SK-N-SH (cell line): ENCODE data around the gene SH3TC1. TPM values are rescaled to one million over a fixed set of nuclear protein-coding genes. Genes with fewer than 3 reads are reported as not detected.

Source experiments
- CTCF ChIA-PET: fragments of 300-600, 350-600 bp; formaldehyde crosslinking; extraction: SDS; loops from one replicate; lab custom pipeline; 2021; lab: Yijun Ruan, JAX
- POLR2A ChIA-PET: fragments of 350-600 bp; sonication (Branson Sonifier 250); formaldehyde crosslinking; extraction: SDS; loops from one replicate; lab custom pipeline; 2020; ENCODE audit warnings: antibody characterized with exemption, inconsistent platforms; lab: Yijun Ruan, JAX
- DNase-seq: peaks from one replicate; pipeline ENCODE4 v3.0.0; 2012
- H2AFZ ChIP-seq: fragments of 200-600 bp; sonication (generic); 2 replicates; pipeline ENCODE4 v1.8.1; 2016; ENCODE audit warnings: antibody characterized with exemption, mild to moderate bottlenecking, low read depth
- H3F3A ChIP-seq: fragments of 200-600 bp; sonication (generic); replicated peaks from 2 replicates; pipeline ENCODE3; 2016; ENCODE audit warnings: antibody characterized with exemption, mild to moderate bottlenecking; ENCODE audit not compliant: insufficient read depth
- H3K27ac ChIP-seq, 2 experiments: fragments of 200-500 bp in 1 of 2; fragments of 200-600 bp in 1 of 2; sonication (Bioruptor generic) in 1 of 2; sonication (generic), shearing (Covaris generic) in 1 of 2; 2 replicates each; pipeline versions ENCODE4 v1.5.1 to v1.6.1; 2014 to 2016; ENCODE audit warnings: low read depth in 2 of 2, inconsistent platforms in 1 of 2, low read length in 1 of 2, mild to moderate bottlenecking in 1 of 2, mixed read lengths in 1 of 2
- H3K27me3 ChIP-seq: fragments of 200-600 bp; sonication (generic), shearing (Covaris generic); 2 replicates; pipeline ENCODE4 v1.6.1; 2016; ENCODE audit warnings: mixed run types; ENCODE audit not compliant: insufficient read depth
- H3K36me3 ChIP-seq, 2 experiments: fragments of 200-500 bp in 1 of 2; fragments of 200-600 bp in 1 of 2; sonication (Bioruptor generic) in 1 of 2; sonication (generic) in 1 of 2; replicated peaks in 1 of 2; 2 replicates each; pipeline versions ENCODE3 to v1.5.1; 2014 to 2016; ENCODE audit warnings: low read length in 1 of 2, mild to moderate bottlenecking in 1 of 2; ENCODE audit not compliant: insufficient read depth in 2 of 2, control insufficient read depth in 1 of 2
- H3K4me1 ChIP-seq, 2 experiments: fragments of 200-500 bp in 1 of 2; fragments of 200-600 bp in 1 of 2; sonication (Bioruptor generic) in 1 of 2; sonication (generic), shearing (Covaris generic) in 1 of 2; 2 replicates each; pipeline versions ENCODE4 v1.5.1 to v1.6.1; 2014 to 2016; ENCODE audit warnings: low read depth in 1 of 2, low read length in 1 of 2, mixed run types in 1 of 2; ENCODE audit not compliant: insufficient read depth in 2 of 2, control insufficient read depth in 1 of 2
- H3K4me2 ChIP-seq: fragments of 200-600 bp; sonication (generic), shearing (Covaris generic); 2 replicates; pipeline ENCODE4 v1.6.1; 2017; ENCODE audit warnings: mixed run types
- H3K4me3 ChIP-seq, 2 experiments: fragments of 200-500 bp in 1 of 2; fragments of 200-600 bp in 1 of 2; sonication (Bioruptor generic) in 1 of 2; sonication (generic), shearing (Covaris generic) in 1 of 2; 2 replicates each; pipeline versions ENCODE4 v1.5.1 to v1.8.1; 2014 to 2016; ENCODE audit warnings: low read depth in 2 of 2, inconsistent platforms in 1 of 2, low read length in 1 of 2, mild to moderate bottlenecking in 1 of 2, mixed read lengths in 1 of 2, moderate library complexity in 1 of 2
- H3K79me2 ChIP-seq: fragments of 200-600 bp; sonication (generic); 2 replicates; pipeline ENCODE4 v1.8.1; 2017; ENCODE audit warnings: mild to moderate bottlenecking; ENCODE audit not compliant: insufficient read depth
- H3K9ac ChIP-seq: fragments of 200-600 bp; sonication (generic); 2 replicates; pipeline ENCODE4 v1.6.1; 2017; ENCODE audit warnings: mixed run types
- H3K9me2 ChIP-seq: fragments of 200-600 bp; sonication (generic); 2 replicates; pipeline ENCODE4 v1.6.1; 2017; ENCODE audit warnings: mixed run types
- H3K9me3 ChIP-seq: fragments of 200-600 bp; sonication (generic); 2 replicates; pipeline ENCODE4 v1.6.1; 2017; ENCODE audit warnings: mixed run types, mild to moderate bottlenecking, moderate library complexity
- H4K20me1 ChIP-seq: fragments of 200-600 bp; sonication (generic); 2 replicates; pipeline ENCODE4 v1.6.1; 2017; ENCODE audit warnings: mild to moderate bottlenecking, mixed run types; ENCODE audit not compliant: insufficient read depth
- FOXM1 ChIP-seq: IDR thresholded peaks from 2 replicates; pipeline ENCODE4 v1.4.0; 2012; ENCODE audit warnings: low read depth, mild to moderate bottlenecking
- GABPA ChIP-seq: IDR thresholded peaks from 2 replicates; pipeline ENCODE4 v1.4.0; 2012; ENCODE audit warnings: low read depth, mild to moderate bottlenecking
- GATA2 ChIP-seq: sonication (generic); formaldehyde crosslinking; IDR thresholded peaks from 2 replicates; pipeline ENCODE4 v1.5.0; 2020; ENCODE audit warnings: mild to moderate bottlenecking, missing genetic modification reagents
- JUND ChIP-seq: IDR thresholded peaks from 2 replicates; pipeline ENCODE4 v1.4.0; 2012
- NRF1 ChIP-seq: IDR thresholded peaks from 2 replicates; pipeline ENCODE4 v1.6.1; 2012; ENCODE audit warnings: low read depth, mild to moderate bottlenecking, low read length
- RAD21 ChIP-seq: IDR thresholded peaks from 2 replicates; pipeline ENCODE4 v1.6.1; 2012; ENCODE audit warnings: mild to moderate bottlenecking, low read length
- RXRA ChIP-seq: IDR thresholded peaks from 2 replicates; pipeline ENCODE4 v1.4.0; 2012; ENCODE audit warnings: low read depth, mild to moderate bottlenecking, borderline replicate concordance
- SIN3A ChIP-seq: IDR thresholded peaks from 2 replicates; pipeline ENCODE4 v1.6.1; 2012; ENCODE audit warnings: low read depth, mild to moderate bottlenecking, low read length, moderate library complexity, borderline replicate concordance
- SMC3 ChIP-seq: IDR thresholded peaks from 2 replicates; pipeline ENCODE4 v1.6.1; 2012; ENCODE audit warnings: low read depth, low read length, improper control_type of control experiment
- WGBS: methylation state at CpG from one replicate; pipeline ENCODE4 v1.1.6; 2017; ENCODE audit warnings: low lambda C conversion rate; 5-methylcytosine and 5-hydroxymethylcytosine counted together
- polyA plus RNA-seq, 3 experiments: library from polyadenylated mRNA; depleted of rRNA; stranded (reverse); fragments of >200 nt; gene quantifications; 2 replicates each; pipeline ENCODE4 v1.2.3, GENCODE V29; 2012
- TF ChIP-seq, protein P1 (sequence below): fragments of 200-600 bp; sonication (generic); IDR thresholded peaks from 2 replicates; pipeline ENCODE4 v1.6.1; 2017; ENCODE audit warnings: antibody characterized with exemption, mild to moderate bottlenecking, moderate library complexity

SH3TC1 gene
- polyA plus RNA-seq, 1 of the 3 experiments (the other 2 are of a cell fraction), result 2.7 TPM

DNA sequence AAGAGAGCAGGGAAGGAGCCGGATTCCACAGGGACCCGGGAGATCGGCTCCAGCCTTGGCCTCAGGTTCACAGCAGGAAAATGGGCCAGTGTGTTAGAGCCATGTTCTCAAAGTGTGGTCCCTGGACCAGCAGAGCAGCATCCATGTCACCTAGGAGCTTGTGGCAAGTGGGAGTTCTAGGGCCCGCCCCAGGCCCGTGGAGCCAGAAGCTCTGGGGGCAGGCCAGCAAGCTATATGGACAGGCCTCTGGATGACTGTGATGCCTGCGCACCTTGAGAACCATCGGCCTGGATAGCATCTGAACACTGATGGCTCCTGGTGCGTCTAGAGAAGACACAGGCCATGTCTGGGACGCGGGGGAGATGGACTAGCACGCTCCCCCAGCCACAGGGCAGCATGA lies 33.7 kb downstream of the SH3TC1 start (continued):
- TF ChIP-seq JUND (no peak), GATA2 (CRISPR knock-in tag) (no peak)

DNA sequence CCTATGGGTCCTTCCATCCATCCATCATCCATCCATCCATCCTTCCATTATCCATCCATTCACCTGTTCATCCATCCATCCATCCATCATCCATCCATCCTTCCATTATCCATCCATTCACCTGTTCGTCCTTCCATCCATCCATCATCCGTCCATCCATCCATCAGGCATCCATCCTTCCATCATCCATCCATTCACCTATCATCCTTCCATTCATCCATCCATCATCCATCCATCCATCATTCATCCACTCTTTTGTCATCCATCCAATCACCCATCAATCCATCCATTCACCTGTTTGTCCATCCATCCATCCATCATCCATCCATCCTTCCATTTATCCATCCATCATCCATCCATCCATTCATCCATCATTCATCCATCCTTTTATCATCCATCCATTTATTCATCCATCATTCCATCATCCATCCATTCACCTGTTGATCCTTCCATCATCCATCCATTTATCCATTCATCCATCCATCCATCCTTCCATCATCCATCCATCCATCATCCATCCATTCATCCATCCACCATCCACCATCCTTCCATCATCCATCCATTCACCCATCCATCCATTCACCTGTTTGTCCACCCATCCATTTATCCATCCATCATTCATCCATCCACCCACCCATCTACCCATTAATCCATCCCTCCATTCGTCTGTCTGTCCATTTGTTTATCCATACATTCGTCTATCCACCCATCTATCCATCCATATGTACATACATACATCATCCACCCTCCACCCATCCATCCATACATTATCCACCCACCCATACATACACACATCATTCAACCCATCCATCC lies 34.8 kb downstream of the SH3TC1 start:
- no peaks in the 10 kb centered on the region for H4K20me1 ChIP-seq
- H3K79me2 ChIP-seq, result no peaks in the 10 kb centered on the region
- no peak overlapping the region for H3K9ac ChIP-seq
- no peak overlapping the region for H2AFZ ChIP-seq
- no peaks in the 10 kb centered on the region for H3F3A ChIP-seq
- H3K9me3 ChIP-seq, result no peaks in the 10 kb centered on the region
- POLR2A ChIA-PET, result no interaction called here
- CTCF ChIA-PET, result no interaction called here
- H3K27ac ChIP-seq, result no peak overlapping the region
- WGBS, result 71% methylated on average over 4 of the region's 4 CpGs
- H3K27me3 ChIP-seq, result no peaks in the 10 kb centered on the region
- H3K4me3 ChIP-seq, result no peak overlapping the region
- no peak overlapping the region for H3K4me2 ChIP-seq
- DNase-seq, result no peak
- peaks cover 0 to 14% of the 10 kb centered on the region in 2 experiments; a peak in 1 of 4 replicates for H3K4me1 ChIP-seq
- TF ChIP-seq RXRA, result no peak
- TF ChIP-seq, protein P1, sequence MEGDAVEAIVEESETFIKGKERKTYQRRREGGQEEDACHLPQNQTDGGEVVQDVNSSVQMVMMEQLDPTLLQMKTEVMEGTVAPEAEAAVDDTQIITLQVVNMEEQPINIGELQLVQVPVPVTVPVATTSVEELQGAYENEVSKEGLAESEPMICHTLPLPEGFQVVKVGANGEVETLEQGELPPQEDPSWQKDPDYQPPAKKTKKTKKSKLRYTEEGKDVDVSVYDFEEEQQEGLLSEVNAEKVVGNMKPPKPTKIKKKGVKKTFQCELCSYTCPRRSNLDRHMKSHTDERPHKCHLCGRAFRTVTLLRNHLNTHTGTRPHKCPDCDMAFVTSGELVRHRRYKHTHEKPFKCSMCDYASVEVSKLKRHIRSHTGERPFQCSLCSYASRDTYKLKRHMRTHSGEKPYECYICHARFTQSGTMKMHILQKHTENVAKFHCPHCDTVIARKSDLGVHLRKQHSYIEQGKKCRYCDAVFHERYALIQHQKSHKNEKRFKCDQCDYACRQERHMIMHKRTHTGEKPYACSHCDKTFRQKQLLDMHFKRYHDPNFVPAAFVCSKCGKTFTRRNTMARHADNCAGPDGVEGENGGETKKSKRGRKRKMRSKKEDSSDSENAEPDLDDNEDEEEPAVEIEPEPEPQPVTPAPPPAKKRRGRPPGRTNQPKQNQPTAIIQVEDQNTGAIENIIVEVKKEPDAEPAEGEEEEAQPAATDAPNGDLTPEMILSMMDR, result no peak
- TF ChIP-seq, all 33 proteins: peak for 0
- H3K9me2 ChIP-seq, result no peaks in the 10 kb centered on the region
- H3K36me3 ChIP-seq, result no peaks in the 10 kb centered on the region

DNA sequence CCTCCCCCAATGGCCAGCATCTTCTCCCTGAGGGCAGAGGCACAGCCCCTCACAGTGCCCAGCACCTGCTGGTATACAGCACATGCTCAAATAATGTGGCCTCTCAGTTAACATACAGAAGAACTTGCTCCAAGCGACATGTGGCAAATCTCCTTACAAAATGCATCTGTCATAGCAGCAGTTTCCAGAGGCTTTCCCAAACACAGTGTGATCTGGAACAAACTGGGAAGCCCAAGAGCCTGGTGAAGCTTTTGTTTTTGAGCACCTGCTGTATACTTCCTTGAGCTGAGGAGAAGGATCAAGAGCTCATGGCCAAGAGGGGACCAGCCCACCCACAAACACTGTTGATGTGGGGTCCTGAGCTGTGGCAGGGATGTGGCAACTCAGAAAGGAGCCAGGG lies 35.6 kb downstream of the SH3TC1 start:
- TF ChIP-seq RAD21, result no peak
- TF ChIP-seq SIN3A, result no peak
- no peak for TF ChIP-seq NRF1
- no peak for TF ChIP-seq GABPA
- TF ChIP-seq, protein P1, result no peak
- no peak for TF ChIP-seq FOXM1
- no peak for TF ChIP-seq SMC3
- 100% methylated on average over 1 of the region's 1 CpG for WGBS
- Histone ChIP-seq H3K4me2 (no peak overlapping the region), H3K4me1 (peaks cover 0 to 12% of the 10 kb centered on the region in 2 experiments; a peak in 1 of 4 replicates), H4K20me1 (no peaks in the 10 kb centered on the region), H3K9me3 (no peaks in the 10 kb centered on the region), H3K9me2 (no peaks in the 10 kb centered on the region), H3F3A (no peaks in the 10 kb centered on the region), H3K36me3 (no peaks in the 10 kb centered on the region), H2AFZ (no peak overlapping the region), H3K4me3 (no peak overlapping the region), H3K9ac (no peak overlapping the region), H3K27me3 (no peaks in the 10 kb centered on the region), H3K79me2 (no peaks in the 10 kb centered on the region), H3K27ac (no peak overlapping the region)
- ChIA-PET POLR2A (no interaction called here), CTCF (interaction anchor here (0.9 to 5.2 kb wide), 3 partner anchors 8 to 168 kb away, joined by 4 to 45 read pairs (median 6); no protein-coding TSS in a partner anchor)
- DNase-seq, result no peak
